Heart right ventricle (tissue), 16 donors: ENCODE measurements around the gene SCYL3. TPM values are rescaled to one million over a fixed set of nuclear protein-coding genes. Genes with fewer than 3 reads are reported as not detected.

Source experiments
- ATAC-seq, 8 donors: fragments of 200-7000 bp; cut with Tn5 transposase; one replicate each; pipeline ENCODE4 v1.9.1; 2020; ENCODE audit warnings: mild to moderate bottlenecking in 8 of 8, moderate library complexity in 8 of 8, moderate number of reproducible peaks in 1 of 8
- DNase-seq, 2 donors: peaks; one replicate each; pipeline ENCODE4 v3.0.0-alpha.2; 2020
- H3K27ac ChIP-seq, 10 donors: fragments of 200-600 bp; sonication (generic) in 2 of 10; one replicate each; pipeline versions ENCODE4 v1.5.0 to v1.8.0; 2020 to 2022; ENCODE audit warnings: mild to moderate bottlenecking in 3 of 10
- H3K27me3 ChIP-seq, 7 donors: fragments of 200-600 bp; one replicate each; pipeline ENCODE4 v1.8.0; 2021 to 2022; ENCODE audit warnings: mild to moderate bottlenecking in 2 of 7
- H3K36me3 ChIP-seq, 9 donors: fragments of 200-600 bp; sonication (generic) in 1 of 9; one replicate each; pipeline versions ENCODE4 v1.5.0 to v1.8.0; 2020 to 2022; ENCODE audit warnings: mild to moderate bottlenecking in 2 of 9
- H3K4me1 ChIP-seq, 9 donors: fragments of 200-600 bp; sonication (generic) in 1 of 9; one replicate each; pipeline versions ENCODE4 v1.5.0 to v1.8.0; 2020 to 2022; ENCODE audit warnings: mild to moderate bottlenecking in 4 of 9
- H3K4me3 ChIP-seq, 10 donors: fragments of 200-600 bp; sonication (generic) in 2 of 10; one replicate each; pipeline versions ENCODE4 v1.5.0 to v1.8.0; 2020 to 2022; ENCODE audit warnings: mild to moderate bottlenecking in 7 of 10, moderate library complexity in 2 of 10
- H3K9me3 ChIP-seq, 11 donors: fragments of 200-600 bp in 10 of 11; sonication (generic) in 2 of 11; one replicate each; pipeline versions ENCODE4 v1.5.0 to v1.8.0; 2013 to 2022; ENCODE audit warnings: mild to moderate bottlenecking in 2 of 11, control low read depth in 1 of 11, moderate library complexity in 1 of 11
- WGBS, 2 donors: extraction: QIAGEN DNeasy Blood & Tissue Kit; methylation state at CpG; one replicate each; pipeline ENCODE4 v1.1.7; 2013; ENCODE audit warnings: inconsistent platforms in 1 of 2; 5-methylcytosine and 5-hydroxymethylcytosine counted together
- intact Hi-C, 10 donors: fragments of 100-400 bp; cut with DNase I; formaldehyde crosslinking; loops; one replicate each; pipeline versions ENCODE4 v1.11.1 to v1.14.2; 2022
- polyA plus RNA-seq, 2 donors: library from polyadenylated mRNA; stranded (reverse); fragments of 200-250 nt; gene quantifications; one replicate each; pipeline ENCODE4 v1.2.3, GENCODE V29; 2013
- total RNA-seq, 10 donors: library from RNA; stranded (reverse); fragmentation: NEBNext Ultra II Directional in 3 of 10; extraction: Animal tissue kit (Norgen Biotek cat#: 25700) in 3 of 10; gene quantifications; one replicate each; pipeline versions ENCODE4 v1.2.1 to v1.2.4, GENCODE V29; 2021 to 2023
- TF ChIP-seq, protein P1 (sequence below), 9 donors: fragments of 200-600 bp; sonication (generic) in 2 of 9; IDR thresholded peaks; one replicate each; pipeline versions ENCODE4 v1.5.0 to v1.8.0; 2021 to 2022; ENCODE audit warnings: antibody characterized with exemption in 9 of 9, mild to moderate bottlenecking in 5 of 9, moderate library complexity in 1 of 9
- donor health status: Arrhythmogenic right ventricular cardiomyopathy.
- donor health status: ischemic (EF 13 %, LVEDD 7.1; RV severe dilation, severe dysfunction).
- donor health status: healthy with polysubstance abuse.
- donor health status: DM: no; HTN: yes; CAD: no.
- donor health status: DM: no; HTN: no; CAD: no.
- donor health status: ischemic (EF 25% LVEDD 6.9; RV normal size, moderate dysfunction).
- donor health status: ischemic (EF 25% LVEDD 5.7; RV mildly dilated, moderate dysfunction).
- donor health status: healthy.
- donor health status: DM: yes; HTN: yes; CAD: no.
- donor health status: Ischemic cardiomyopathy.
- donor health status: ischemic (EF 35%, LVEDD 5.7; RV mildly dilated, moderate dysfunction).
- donor health status: nonischemic (EF 11% LVEDD 7.7; RV severe dilation, severe dysfunction).
- donor health status: DM: yes; HTN: yes; CAD: no.
- donor health status: PGD.
- donor health status: ischemic (EF 29% LVEDD 5.4; RV normal size, mild dysfunction).
- donor health status: nonischemic (EF 23%, LVEDD 6.1; RV moderate dilation, normal function).

The SCYL3 gene
- total and polyA plus RNA-seq, 12 donors, result 2.4 to 8.9 (median 5.7) TPM

DNA sequence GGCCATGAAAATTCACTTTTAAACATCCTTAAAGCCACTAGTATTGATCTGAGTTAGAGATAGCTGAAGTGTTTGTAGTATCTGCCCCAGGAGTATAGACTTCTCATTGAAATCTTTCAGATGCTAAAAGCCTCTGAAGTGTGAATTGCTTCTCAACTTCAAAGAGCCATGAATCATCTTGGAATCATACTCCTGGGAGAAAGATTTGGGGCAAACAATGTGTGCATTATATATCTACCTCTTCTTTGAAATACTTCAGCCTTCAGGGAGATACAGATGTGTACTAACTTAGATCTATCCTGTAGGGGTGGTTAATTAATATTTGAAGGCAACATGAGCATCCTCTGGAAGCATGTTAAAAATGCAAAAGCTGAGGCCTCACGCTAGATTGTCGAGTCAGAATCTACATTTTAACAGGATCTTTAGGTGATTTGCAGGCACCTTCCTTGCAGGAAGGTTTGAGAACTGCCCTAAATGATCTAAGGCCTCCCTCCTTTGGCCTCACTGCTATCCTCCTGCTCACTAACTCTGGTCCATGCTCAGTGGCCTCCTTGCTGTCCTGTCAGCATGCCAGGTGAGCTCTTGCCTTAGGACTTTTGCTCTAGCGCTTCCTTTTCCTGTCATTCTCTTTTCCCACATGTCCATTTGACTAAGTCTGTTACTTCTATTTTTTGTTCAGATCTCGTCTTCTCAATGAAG is 6.0 kb upstream of the SCYL3 start:
- intact Hi-C loops, result loop anchor here in 1 of 10 donors (10.0 kb wide), 1 partner anchor 175 kb away; the partner anchor contains the start of gene KIFAP3
- 60 to 66% methylated on average over 4 of the region's 4 CpGs for WGBS, 2 donors
- peaks cover 0 to 2% (median under 1%) of the 10 kb centered on the region in 9 donors for H3K4me1 ChIP-seq
- no peaks in the 10 kb centered on the region for H3K9me3 ChIP-seq
- no peak overlapping the region for H3K27ac ChIP-seq
- H3K27me3 ChIP-seq, result peaks cover 0 to 49% (median 7%) of the 10 kb centered on the region in 7 donors
- TF ChIP-seq, protein P1, sequence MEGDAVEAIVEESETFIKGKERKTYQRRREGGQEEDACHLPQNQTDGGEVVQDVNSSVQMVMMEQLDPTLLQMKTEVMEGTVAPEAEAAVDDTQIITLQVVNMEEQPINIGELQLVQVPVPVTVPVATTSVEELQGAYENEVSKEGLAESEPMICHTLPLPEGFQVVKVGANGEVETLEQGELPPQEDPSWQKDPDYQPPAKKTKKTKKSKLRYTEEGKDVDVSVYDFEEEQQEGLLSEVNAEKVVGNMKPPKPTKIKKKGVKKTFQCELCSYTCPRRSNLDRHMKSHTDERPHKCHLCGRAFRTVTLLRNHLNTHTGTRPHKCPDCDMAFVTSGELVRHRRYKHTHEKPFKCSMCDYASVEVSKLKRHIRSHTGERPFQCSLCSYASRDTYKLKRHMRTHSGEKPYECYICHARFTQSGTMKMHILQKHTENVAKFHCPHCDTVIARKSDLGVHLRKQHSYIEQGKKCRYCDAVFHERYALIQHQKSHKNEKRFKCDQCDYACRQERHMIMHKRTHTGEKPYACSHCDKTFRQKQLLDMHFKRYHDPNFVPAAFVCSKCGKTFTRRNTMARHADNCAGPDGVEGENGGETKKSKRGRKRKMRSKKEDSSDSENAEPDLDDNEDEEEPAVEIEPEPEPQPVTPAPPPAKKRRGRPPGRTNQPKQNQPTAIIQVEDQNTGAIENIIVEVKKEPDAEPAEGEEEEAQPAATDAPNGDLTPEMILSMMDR (IDR thresholded peaks at IDR 0.05), result no peak
- no peak for ATAC-seq
- no peaks in the 10 kb centered on the region for H3K36me3 ChIP-seq
- DNase-seq, result no peak
- H3K4me3 ChIP-seq, result no peak overlapping the region

DNA sequence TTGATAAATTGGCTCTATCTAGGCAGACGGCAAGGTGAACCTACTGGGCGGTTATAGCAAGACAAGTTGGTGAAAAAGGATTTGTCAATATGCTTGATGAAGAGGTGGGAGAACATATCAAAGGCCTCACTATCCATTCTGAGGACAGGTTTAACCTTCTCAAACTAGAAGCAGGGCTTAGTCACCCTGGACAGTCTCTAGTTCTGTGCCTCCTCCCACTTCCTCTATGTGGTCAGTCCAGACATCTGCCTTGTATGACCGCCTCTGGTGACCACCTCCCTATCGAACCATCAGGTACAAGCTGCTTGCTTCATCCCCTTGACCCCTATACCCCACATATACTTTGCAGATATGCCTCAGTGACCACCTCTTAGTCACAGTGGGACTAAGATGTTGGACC is 2.3 kb upstream of the SCYL3 start:
- Histone ChIP-seq H3K4me3 (no peak overlapping the region), H3K36me3 (no peaks in the 10 kb centered on the region), H3K9me3 (no peaks in the 10 kb centered on the region), H3K4me1 (peaks cover 0 to 24% (median 21%) of the 10 kb centered on the region in 9 donors), H3K27me3 (peaks cover 0 to 30% (median 3%) of the 10 kb centered on the region in 7 donors), H3K27ac (no peak overlapping the region)
- WGBS, 2 donors, result 85 to 87% methylated on average over 4 of the region's 4 CpGs
- intact Hi-C loops, result loop anchor here in 1 of 10 donors (10.0 kb wide), 1 partner anchor 179 kb away; the partner anchor contains the start of gene KIFAP3
- ATAC-seq (no peak), DNase-seq (no peak)
- TF ChIP-seq, protein P1 (IDR thresholded peaks at IDR 0.05), result no peak

DNA sequence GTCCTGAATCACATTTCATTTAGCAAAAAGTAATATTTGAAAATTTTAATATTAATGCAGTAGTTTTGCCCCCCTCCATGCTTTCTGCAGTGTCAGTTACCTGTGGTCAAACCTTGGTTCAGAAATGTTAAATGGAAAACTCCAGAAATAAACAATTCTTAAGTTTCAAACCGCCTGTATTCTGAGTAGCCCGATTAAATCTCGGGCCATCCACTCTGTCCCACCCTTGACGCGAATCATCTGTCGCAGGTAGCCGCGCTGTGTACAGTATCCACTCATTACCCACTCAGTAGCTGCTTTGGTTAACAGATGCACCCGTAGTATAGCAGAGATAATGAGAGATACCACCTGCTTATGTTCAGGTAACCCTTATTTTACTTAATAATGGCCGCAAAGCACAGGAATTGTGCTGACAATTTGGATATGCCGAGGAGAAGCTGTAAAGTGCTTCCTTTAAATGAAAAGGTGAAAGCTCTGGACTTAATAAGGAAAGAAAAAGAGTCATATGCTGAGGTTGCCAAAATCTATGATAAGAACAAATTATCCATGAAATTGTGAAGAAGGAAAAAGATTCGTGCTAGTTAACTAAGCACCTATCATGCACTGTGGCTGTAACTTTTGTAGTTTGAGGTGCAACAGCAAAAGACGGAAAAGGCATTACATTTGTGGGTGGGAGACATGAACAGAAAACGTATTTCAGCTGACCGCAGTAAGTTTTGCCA is 889 bp upstream of the SCYL3 start:
- Histone ChIP-seq H3K27ac (peak overlapping the region; percentile 86 to 99 (median 97)), H3K4me1 (peaks cover 0 to 29% (median 26%) of the 10 kb centered on the region in 9 donors), H3K4me3 (peak overlapping the region; percentile 12 to 99 (median 96)), H3K27me3 (peaks cover 0 to 16% (median 0%) of the 10 kb centered on the region in 7 donors), H3K36me3 (no peaks in the 10 kb centered on the region), H3K9me3 (no peaks in the 10 kb centered on the region)
- DNase-seq (no peak), ATAC-seq (no peak)
- TF ChIP-seq, protein P1 (IDR thresholded peaks at IDR 0.05), result no peak
- intact Hi-C loops, result loop anchor here in 2 of 10 donors (5.0 to 10.0 kb wide), 2 partner anchors 102 to 180 kb away; partner anchors contain the start of genes KIFAP3 (in 1 of the 2) and METTL18 (in 1 of the 2)
- 36 to 37% methylated on average over 15 of the region's 15 CpGs for WGBS, 2 donors
